ENCODE data around the gene ESYT2. TPM values are rescaled to one million over a fixed set of nuclear protein-coding genes. Genes with fewer than 3 reads are reported as not detected.

Gene ESYT2
- total RNA-seq, 4 donors from 2014 or later: 68.3 to 95.8 (median 82.6) TPM

- Histone ChIP-seq H3K27ac (peak overlapping the region; percentile 94), H3K27me3 (no peaks in the 10 kb centered on the region), H3K4me3 (peak overlapping the region; percentile 11), H3K36me3 (no peaks in the 10 kb centered on the region), H3K4me1 (peaks cover 70% of the 10 kb centered on the region), H3K9me3 (no peaks in the 10 kb centered on the region)
- DNase-seq (ENCODE audit: low spot score in 2 of 2): no peak
- TF ChIP-seq POLR2AphosphoS5 (IDR thresholded peaks at IDR 0.05) (peak in 1 of 3 donors; percentile 50), POLR2A (IDR thresholded peaks at IDR 0.05) (no peak)
- 61% methylated on average over 14 of the region's 14 CpGs for WGBS
Observed at GRCh38 chr7:158821171-158822031, 7.9 kb downstream of the ESYT2 start.

GRCh38 chr7:158820656-158821055 lies 8.7 kb downstream of the ESYT2 start:
- 76% methylated on average over 3 of the region's 3 CpGs for WGBS
- no peaks in the 10 kb centered on the region for H3K36me3 ChIP-seq
- peak overlapping the region; percentile 94 for H3K27ac ChIP-seq
- H3K4me1 ChIP-seq: peaks cover 78% of the 10 kb centered on the region
- no peaks in the 10 kb centered on the region for H3K9me3 ChIP-seq
- TF ChIP-seq CTCF (IDR thresholded peaks at IDR 0.05) (no peak), POLR2A (IDR thresholded peaks at IDR 0.05) (no peak), EP300 (IDR thresholded peaks at IDR 0.05) (no peak), POLR2AphosphoS5 (IDR thresholded peaks at IDR 0.05) (no peak)
- no peaks in the 10 kb centered on the region for H3K27me3 ChIP-seq
- no peak for DNase-seq (ENCODE audit: low spot score in 2 of 2)
- no peak overlapping the region for H3K4me3 ChIP-seq

GRCh38 chr7:158819571-158820203 lies 9.6 kb downstream of the ESYT2 start:
- 54% methylated on average over 7 of the region's 7 CpGs for WGBS
- H3K4me1 ChIP-seq: peaks cover 85% of the 10 kb centered on the region
- H3K27ac ChIP-seq: peak overlapping the region; percentile 94

GRCh38 chr7:158818325-158819213 lies 10.7 kb downstream of the ESYT2 start:
- Histone ChIP-seq H3K4me3 (peak overlapping the region; percentile 20), H3K9me3 (no peaks in the 10 kb centered on the region), H3K27ac (peak overlapping the region; percentile 94), H3K4me1 (peaks cover 82% of the 10 kb centered on the region), H3K36me3 (no peaks in the 10 kb centered on the region), H3K27me3 (no peaks in the 10 kb centered on the region)
- peak; percentile 91 to 92 for DNase-seq (ENCODE audit: low spot score in 2 of 2)
- no peak for TF ChIP-seq EP300 (IDR thresholded peaks at IDR 0.05)
- TF ChIP-seq POLR2AphosphoS5 (IDR thresholded peaks at IDR 0.05): peak in 2 of 3 donors; percentile 11 to 76
- no peak for TF ChIP-seq CTCF (IDR thresholded peaks at IDR 0.05)
- peak in 1 of 2 donors; percentile 7 for TF ChIP-seq POLR2A (IDR thresholded peaks at IDR 0.05)
- WGBS: 3% methylated on average over 12 of the region's 15 CpGs

More at GRCh38 chr7:158819571-158820203, 9.6 kb downstream of the ESYT2 start:
- TF ChIP-seq CTCF (IDR thresholded peaks at IDR 0.05): no peak
- TF ChIP-seq POLR2AphosphoS5 (IDR thresholded peaks at IDR 0.05): no peak
- no peak for TF ChIP-seq POLR2A (IDR thresholded peaks at IDR 0.05)
- no peak for TF ChIP-seq EP300 (IDR thresholded peaks at IDR 0.05)
- no peaks in the 10 kb centered on the region for H3K36me3 ChIP-seq
- DNase-seq (ENCODE audit: low spot score in 2 of 2): no peak
- H3K9me3 ChIP-seq: no peaks in the 10 kb centered on the region
- H3K27me3 ChIP-seq: no peaks in the 10 kb centered on the region
- H3K4me3 ChIP-seq: no peak overlapping the region

- Histone ChIP-seq H3K4me3 (peak overlapping the region; percentile 4), H3K27ac (peak overlapping the region; percentile 94), H3K36me3 (no peaks in the 10 kb centered on the region), H3K9me3 (no peaks in the 10 kb centered on the region), H3K27me3 (no peaks in the 10 kb centered on the region), H3K4me1 (peaks cover 89% of the 10 kb centered on the region)
- no peak for DNase-seq (ENCODE audit: low spot score in 2 of 2)
- 24% methylated on average over 2 of the region's 2 CpGs for WGBS
- TF ChIP-seq POLR2A (IDR thresholded peaks at IDR 0.05): no peak
- TF ChIP-seq CTCF (IDR thresholded peaks at IDR 0.05): no peak
- no peak for TF ChIP-seq EP300 (IDR thresholded peaks at IDR 0.05)
- no peak for TF ChIP-seq POLR2AphosphoS5 (IDR thresholded peaks at IDR 0.05)
Observed at GRCh38 chr7:158816995-158817394, 12.3 kb downstream of the ESYT2 start.
